ENCODE measurements around the gene ERMAP. TPM values are rescaled to one million over a fixed set of nuclear protein-coding genes. Genes with fewer than 3 reads are reported as not detected.

ERMAP gene
- polyA plus RNA-seq: 1 to 10 TPM; 5.1 to 5.8 TPM

GRCh38 chr1:42816585-42817439 is at the start of gene ERMAP, which contains the start of gene SVBP:
ERMAP (plus strand) TSS chr1:42817122; CDS start chr1:42830449, 13,327 bp downstream.
SVBP (minus strand) TSS chr1:42817397; CDS start chr1:42816544, 853 bp downstream.
- no peaks in the 10 kb centered on the region for H3K27me3 ChIP-seq (ENCODE audit: control insufficient read depth in 1 of 2, insufficient read depth in 2 of 2, low read length in 2 of 2)
- peaks cover 0 to 5% of the 10 kb centered on the region in 2 donors for H3K4me1 ChIP-seq (ENCODE audit: control insufficient read depth in 2 of 2, insufficient read depth in 2 of 2, low read length in 1 of 2)
- peak within 1 kb of the TSS; percentile 98 to 99 for H3K27ac ChIP-seq (ENCODE audit: low read depth in 2 of 2, low read length in 1 of 2)
- H3K36me3 ChIP-seq (ENCODE audit: control insufficient read depth in 2 of 2, insufficient read depth in 2 of 2, low read length in 1 of 2): no peaks in the 10 kb centered on the region
- 1% methylated on average over 59 to 66 of the region's 66 CpGs for WGBS, 2 donors
- peak within 1 kb of the TSS; percentile 74 to 76 for H3K4me3 ChIP-seq (ENCODE audit: low read depth in 1 of 2, low read length in 2 of 2)
- no peaks in the 10 kb centered on the region for H3K9me3 ChIP-seq (ENCODE audit: control insufficient read depth in 2 of 2, insufficient read depth in 1 of 2, low read depth in 1 of 2, low read length in 1 of 2)

GRCh38 chr1:42767510-42768000 is 49.4 kb upstream of the ERMAP start:
- Histone ChIP-seq H3K9me3 (ENCODE audit: control insufficient read depth in 2 of 2, insufficient read depth in 1 of 2, low read depth in 1 of 2, low read length in 1 of 2) (no peaks in the 10 kb centered on the region), H3K4me3 (ENCODE audit: low read depth in 1 of 2, low read length in 2 of 2) (peak overlapping the region; percentile 89 to 99), H3K27ac (ENCODE audit: low read depth in 2 of 2, low read length in 1 of 2) (peak overlapping the region; percentile 93 to 96), H3K36me3 (ENCODE audit: control insufficient read depth in 2 of 2, insufficient read depth in 2 of 2, low read length in 1 of 2) (no peaks in the 10 kb centered on the region), H3K27me3 (ENCODE audit: control insufficient read depth in 1 of 2, insufficient read depth in 2 of 2, low read length in 2 of 2) (no peaks in the 10 kb centered on the region), H3K4me1 (ENCODE audit: control insufficient read depth in 2 of 2, insufficient read depth in 2 of 2, low read length in 1 of 2) (no peaks in the 10 kb centered on the region)
- 1 to 2% methylated on average over 23 of the region's 23 CpGs for WGBS, 2 donors

GRCh38 chr1:42768172-42768571 is 48.8 kb upstream of the ERMAP start:
- Histone ChIP-seq H3K27me3 (ENCODE audit: control insufficient read depth in 1 of 2, insufficient read depth in 2 of 2, low read length in 2 of 2) (no peaks in the 10 kb centered on the region), H3K9me3 (ENCODE audit: control insufficient read depth in 2 of 2, insufficient read depth in 1 of 2, low read depth in 1 of 2, low read length in 1 of 2) (no peaks in the 10 kb centered on the region), H3K36me3 (ENCODE audit: control insufficient read depth in 2 of 2, insufficient read depth in 2 of 2, low read length in 1 of 2) (no peaks in the 10 kb centered on the region), H3K27ac (ENCODE audit: low read depth in 2 of 2, low read length in 1 of 2) (no peak overlapping the region), H3K4me1 (ENCODE audit: control insufficient read depth in 2 of 2, insufficient read depth in 2 of 2, low read length in 1 of 2) (no peaks in the 10 kb centered on the region), H3K4me3 (ENCODE audit: low read depth in 1 of 2, low read length in 2 of 2) (peak overlapping the region in 1 of 2 donors; percentile 89)
- WGBS, 2 donors: 75 to 82% methylated on average over 2 of the region's 2 CpGs

- H3K9me3 ChIP-seq (ENCODE audit: control insufficient read depth in 2 of 2, insufficient read depth in 1 of 2, low read depth in 1 of 2, low read length in 1 of 2): no peaks in the 10 kb centered on the region
- H3K27ac ChIP-seq (ENCODE audit: low read depth in 2 of 2, low read length in 1 of 2): no peak overlapping the region
- no peak overlapping the region for H3K4me3 ChIP-seq (ENCODE audit: low read depth in 1 of 2, low read length in 2 of 2)
- 86 to 95% methylated on average over 3 of the region's 3 CpGs for WGBS, 2 donors
- H3K4me1 ChIP-seq (ENCODE audit: control insufficient read depth in 2 of 2, insufficient read depth in 2 of 2, low read length in 1 of 2): no peaks in the 10 kb centered on the region
- no peaks in the 10 kb centered on the region for H3K27me3 ChIP-seq (ENCODE audit: control insufficient read depth in 1 of 2, insufficient read depth in 2 of 2, low read length in 2 of 2)
- H3K36me3 ChIP-seq (ENCODE audit: control insufficient read depth in 2 of 2, insufficient read depth in 2 of 2, low read length in 1 of 2): no peaks in the 10 kb centered on the region
Observed at GRCh38 chr1:42769811-42770210, 47.1 kb upstream of the ERMAP start.

- no peaks in the 10 kb centered on the region for H3K27me3 ChIP-seq (ENCODE audit: control insufficient read depth in 1 of 2, insufficient read depth in 2 of 2, low read length in 2 of 2)
- no peak overlapping the region for H3K4me3 ChIP-seq (ENCODE audit: low read depth in 1 of 2, low read length in 2 of 2)
- no peaks in the 10 kb centered on the region for H3K9me3 ChIP-seq (ENCODE audit: control insufficient read depth in 2 of 2, insufficient read depth in 1 of 2, low read depth in 1 of 2, low read length in 1 of 2)
- peaks cover 8 to 11% of the 10 kb centered on the region in 2 donors for H3K36me3 ChIP-seq (ENCODE audit: control insufficient read depth in 2 of 2, insufficient read depth in 2 of 2, low read length in 1 of 2)
- no peak overlapping the region for H3K27ac ChIP-seq (ENCODE audit: low read depth in 2 of 2, low read length in 1 of 2)
- WGBS, 2 donors: 47 to 75% methylated on average over 2 of the region's 2 CpGs
- H3K4me1 ChIP-seq (ENCODE audit: control insufficient read depth in 2 of 2, insufficient read depth in 2 of 2, low read length in 1 of 2): no peaks in the 10 kb centered on the region
Observed at GRCh38 chr1:42773420-42773819, 43.5 kb upstream of the ERMAP start.

GRCh38 chr1:42774928-42775526 is 41.9 kb upstream of the ERMAP start:
- no peaks in the 10 kb centered on the region for H3K4me1 ChIP-seq (ENCODE audit: control insufficient read depth in 2 of 2, insufficient read depth in 2 of 2, low read length in 1 of 2)
- H3K27me3 ChIP-seq (ENCODE audit: control insufficient read depth in 1 of 2, insufficient read depth in 2 of 2, low read length in 2 of 2): no peaks in the 10 kb centered on the region
- no peak overlapping the region for H3K27ac ChIP-seq (ENCODE audit: low read depth in 2 of 2, low read length in 1 of 2)
- peaks cover 8 to 11% of the 10 kb centered on the region in 2 donors for H3K36me3 ChIP-seq (ENCODE audit: control insufficient read depth in 2 of 2, insufficient read depth in 2 of 2, low read length in 1 of 2)
- H3K4me3 ChIP-seq (ENCODE audit: low read depth in 1 of 2, low read length in 2 of 2): no peak overlapping the region
- H3K9me3 ChIP-seq (ENCODE audit: control insufficient read depth in 2 of 2, insufficient read depth in 1 of 2, low read depth in 1 of 2, low read length in 1 of 2): no peaks in the 10 kb centered on the region
- 90 to 91% methylated on average over 5 of the region's 5 CpGs for WGBS, 2 donors

GRCh38 chr1:42776502-42776901 is 40.4 kb upstream of the ERMAP start:
- Histone ChIP-seq H3K27me3 (ENCODE audit: control insufficient read depth in 1 of 2, insufficient read depth in 2 of 2, low read length in 2 of 2) (no peaks in the 10 kb centered on the region), H3K36me3 (ENCODE audit: control insufficient read depth in 2 of 2, insufficient read depth in 2 of 2, low read length in 1 of 2) (peaks cover 8 to 11% of the 10 kb centered on the region in 2 donors), H3K27ac (ENCODE audit: low read depth in 2 of 2, low read length in 1 of 2) (no peak overlapping the region), H3K9me3 (ENCODE audit: control insufficient read depth in 2 of 2, insufficient read depth in 1 of 2, low read depth in 1 of 2, low read length in 1 of 2) (no peaks in the 10 kb centered on the region), H3K4me3 (ENCODE audit: low read depth in 1 of 2, low read length in 2 of 2) (no peak overlapping the region), H3K4me1 (ENCODE audit: control insufficient read depth in 2 of 2, insufficient read depth in 2 of 2, low read length in 1 of 2) (no peaks in the 10 kb centered on the region)
- 95 to 97% methylated on average over 6 of the region's 6 CpGs for WGBS, 2 donors

GRCh38 chr1:42777852-42778251 is 39.1 kb upstream of the ERMAP start:
- no peaks in the 10 kb centered on the region for H3K4me1 ChIP-seq (ENCODE audit: control insufficient read depth in 2 of 2, insufficient read depth in 2 of 2, low read length in 1 of 2)
- no peaks in the 10 kb centered on the region for H3K27me3 ChIP-seq (ENCODE audit: control insufficient read depth in 1 of 2, insufficient read depth in 2 of 2, low read length in 2 of 2)
- H3K4me3 ChIP-seq (ENCODE audit: low read depth in 1 of 2, low read length in 2 of 2): no peak overlapping the region
- no peak overlapping the region for H3K27ac ChIP-seq (ENCODE audit: low read depth in 2 of 2, low read length in 1 of 2)
- H3K9me3 ChIP-seq (ENCODE audit: control insufficient read depth in 2 of 2, insufficient read depth in 1 of 2, low read depth in 1 of 2, low read length in 1 of 2): no peaks in the 10 kb centered on the region
- H3K36me3 ChIP-seq (ENCODE audit: control insufficient read depth in 2 of 2, insufficient read depth in 2 of 2, low read length in 1 of 2): peaks cover 8 to 11% of the 10 kb centered on the region in 2 donors

- Histone ChIP-seq H3K4me3 (ENCODE audit: low read depth in 1 of 2, low read length in 2 of 2) (no peak overlapping the region), H3K27ac (ENCODE audit: low read depth in 2 of 2, low read length in 1 of 2) (no peak overlapping the region), H3K9me3 (ENCODE audit: control insufficient read depth in 2 of 2, insufficient read depth in 1 of 2, low read depth in 1 of 2, low read length in 1 of 2) (no peaks in the 10 kb centered on the region), H3K4me1 (ENCODE audit: control insufficient read depth in 2 of 2, insufficient read depth in 2 of 2, low read length in 1 of 2) (peaks cover 0 to under 1% of the 10 kb centered on the region in 2 donors), H3K27me3 (ENCODE audit: control insufficient read depth in 1 of 2, insufficient read depth in 2 of 2, low read length in 2 of 2) (no peaks in the 10 kb centered on the region), H3K36me3 (ENCODE audit: control insufficient read depth in 2 of 2, insufficient read depth in 2 of 2, low read length in 1 of 2) (peaks cover 8 to 11% of the 10 kb centered on the region in 2 donors)
- 85 to 86% methylated on average over 2 of the region's 2 CpGs for WGBS, 2 donors
Observed at GRCh38 chr1:42779725-42780124, 37.2 kb upstream of the ERMAP start.

All from esophagus (tissue), 2 donors.